Sigmoid colon (tissue), 7 donors: ENCODE measurements around the gene GCC2. TPM values are rescaled to one million over a fixed set of nuclear protein-coding genes. Genes with fewer than 3 reads are reported as not detected.

Experiments
- DNase-seq: peaks from one replicate; pipeline ENCODE4 v3.0.0-alpha.2; 2019
- H3K27ac ChIP-seq, 4 donors: fragments of 200-600 bp; sonication (generic); one replicate each; pipeline ENCODE4 v1.5.1; 2016 to 2019; ENCODE audit warnings: mild to moderate bottlenecking in 1 of 4
- H3K27me3 ChIP-seq, 3 donors: fragments of 200-600 bp; sonication (generic); one replicate each; pipeline ENCODE4 v1.5.1; 2019; ENCODE audit warnings: mild to moderate bottlenecking in 1 of 3
- H3K36me3 ChIP-seq, 4 donors: fragments of 200-600 bp; sonication (generic); one replicate each; pipeline ENCODE4 v1.5.1; 2016 to 2019
- H3K4me1 ChIP-seq, 4 donors: fragments of 200-600 bp; sonication (generic); one replicate each; pipeline ENCODE4 v1.5.1; 2017 to 2019
- H3K4me3 ChIP-seq, 4 donors: fragments of 200-600 bp; sonication (generic); one replicate each; pipeline ENCODE4 v1.5.1; 2017 to 2019; ENCODE audit warnings: mild to moderate bottlenecking in 2 of 4, moderate library complexity in 1 of 4
- H3K9me3 ChIP-seq, 4 donors: fragments of 200-600 bp in 3 of 4; sonication (generic) in 3 of 4; one replicate each; pipeline versions ENCODE4 v1.5.1 to v1.6.1; 2013 to 2019
- EP300 ChIP-seq, 4 donors: sonication (generic); formaldehyde crosslinking; IDR thresholded peaks; one replicate each; pipeline ENCODE4 v1.6.1; 2017; ENCODE audit warnings: antibody characterized with exemption in 4 of 4
- POLR2A ChIP-seq, 2 donors: fragments of 450-650 bp; IDR thresholded peaks; one replicate each; pipeline ENCODE4 v1.6.1; 2016; ENCODE audit warnings: antibody characterized with exemption in 2 of 2, mild to moderate bottlenecking in 2 of 2, moderate library complexity in 2 of 2
- POLR2AphosphoS5 ChIP-seq, 4 donors: sonication (generic); formaldehyde crosslinking; IDR thresholded peaks; one replicate each; pipeline ENCODE4 v1.6.1; 2017; ENCODE audit warnings: antibody characterized with exemption in 4 of 4
- WGBS, 2 donors: extraction: QIAGEN DNeasy Blood & Tissue Kit; methylation state at CpG; one replicate each; pipeline ENCODE4 v1.1.7; 2013; 5-methylcytosine and 5-hydroxymethylcytosine counted together
- intact Hi-C: fragments of 100-400 bp; cut with DNase I; formaldehyde crosslinking; loops from one replicate; pipeline ENCODE4 v1.15.1; 2023
- polyA plus RNA-seq, 3 donors: library from polyadenylated mRNA; stranded (reverse); fragments of 200-250 nt; gene quantifications; one replicate each; pipeline ENCODE4 v1.2.3, GENCODE V29; 2013
- total RNA-seq, 4 donors: library from RNA; depleted of rRNA; stranded (reverse); fragments of >200 nt; gene quantifications; one replicate each; pipeline ENCODE4 v1.1.0, GENCODE V29; 2016
- TF ChIP-seq, protein P1 (sequence below), 4 experiments: fragments of 450-650 bp in 3 of 4; fragments of 200-600 bp in 1 of 4; IDR thresholded peaks; one replicate each; pipeline ENCODE4 v1.5.1; 2016 to 2019; ENCODE audit warnings: antibody characterized with exemption in 4 of 4, mild to moderate bottlenecking in 3 of 4, moderate library complexity in 2 of 4
- donor health status: healthy with polysubstance abuse.
- donor health status: Bipolar disorder and iron deficiency.
- donor health status: healthy.

The GCC2 gene
- total and polyA plus RNA-seq, 7 donors: 18.0 to 47.1 (median 29.6) TPM

- Histone ChIP-seq H3K36me3 (no peaks in the 10 kb centered on the region), H3K27ac (no peak overlapping the region), H3K27me3 (no peaks in the 10 kb centered on the region), H3K4me3 (no peak overlapping the region), H3K9me3 (no peaks in the 10 kb centered on the region), H3K4me1 (no peaks in the 10 kb centered on the region)
- WGBS, 2 donors: 88 to 89% methylated on average over 1 of the region's 1 CpG
- intact Hi-C loops: no loop called here
- no peak for DNase-seq
- no peak for TF ChIP-seq POLR2AphosphoS5 (IDR thresholded peaks at IDR 0.05)
- no peak for TF ChIP-seq POLR2A (IDR thresholded peaks at IDR 0.05)
- TF ChIP-seq, protein P1, sequence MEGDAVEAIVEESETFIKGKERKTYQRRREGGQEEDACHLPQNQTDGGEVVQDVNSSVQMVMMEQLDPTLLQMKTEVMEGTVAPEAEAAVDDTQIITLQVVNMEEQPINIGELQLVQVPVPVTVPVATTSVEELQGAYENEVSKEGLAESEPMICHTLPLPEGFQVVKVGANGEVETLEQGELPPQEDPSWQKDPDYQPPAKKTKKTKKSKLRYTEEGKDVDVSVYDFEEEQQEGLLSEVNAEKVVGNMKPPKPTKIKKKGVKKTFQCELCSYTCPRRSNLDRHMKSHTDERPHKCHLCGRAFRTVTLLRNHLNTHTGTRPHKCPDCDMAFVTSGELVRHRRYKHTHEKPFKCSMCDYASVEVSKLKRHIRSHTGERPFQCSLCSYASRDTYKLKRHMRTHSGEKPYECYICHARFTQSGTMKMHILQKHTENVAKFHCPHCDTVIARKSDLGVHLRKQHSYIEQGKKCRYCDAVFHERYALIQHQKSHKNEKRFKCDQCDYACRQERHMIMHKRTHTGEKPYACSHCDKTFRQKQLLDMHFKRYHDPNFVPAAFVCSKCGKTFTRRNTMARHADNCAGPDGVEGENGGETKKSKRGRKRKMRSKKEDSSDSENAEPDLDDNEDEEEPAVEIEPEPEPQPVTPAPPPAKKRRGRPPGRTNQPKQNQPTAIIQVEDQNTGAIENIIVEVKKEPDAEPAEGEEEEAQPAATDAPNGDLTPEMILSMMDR (IDR thresholded peaks at IDR 0.05): no peak
- TF ChIP-seq EP300 (IDR thresholded peaks at IDR 0.05): no peak
Observed at GRCh38 chr2:108413711-108414095, 35.3 kb upstream of the GCC2 start.

- TF ChIP-seq POLR2AphosphoS5 (IDR thresholded peaks at IDR 0.05) (no peak), EP300 (IDR thresholded peaks at IDR 0.05) (no peak), POLR2A (IDR thresholded peaks at IDR 0.05) (no peak)
- TF ChIP-seq, protein P1 (IDR thresholded peaks at IDR 0.05): no peak
- H3K27ac ChIP-seq: no peak overlapping the region
- intact Hi-C loops: no loop called here
- no peaks in the 10 kb centered on the region for H3K27me3 ChIP-seq
- H3K4me3 ChIP-seq: no peak overlapping the region
- no peaks in the 10 kb centered on the region for H3K4me1 ChIP-seq
- WGBS, 2 donors: 92 to 96% methylated on average over 3 of the region's 3 CpGs
- no peak for DNase-seq
- no peaks in the 10 kb centered on the region for H3K9me3 ChIP-seq
- no peaks in the 10 kb centered on the region for H3K36me3 ChIP-seq
Observed at GRCh38 chr2:108414256-108414876, 34.6 kb upstream of the GCC2 start.

GRCh38 chr2:108414945-108415344 is 34.1 kb upstream of the GCC2 start:
- H3K4me3 ChIP-seq: no peak overlapping the region
- DNase-seq: no peak
- TF ChIP-seq EP300 (IDR thresholded peaks at IDR 0.05): no peak
- TF ChIP-seq POLR2AphosphoS5 (IDR thresholded peaks at IDR 0.05): no peak
- TF ChIP-seq, protein P1 (IDR thresholded peaks at IDR 0.05): no peak
- no peak for TF ChIP-seq POLR2A (IDR thresholded peaks at IDR 0.05)
- H3K9me3 ChIP-seq: no peaks in the 10 kb centered on the region
- intact Hi-C loops: no loop called here
- H3K27ac ChIP-seq: no peak overlapping the region
- no peaks in the 10 kb centered on the region for H3K4me1 ChIP-seq
- 92 to 96% methylated on average over 2 of the region's 2 CpGs for WGBS, 2 donors
- H3K27me3 ChIP-seq: no peaks in the 10 kb centered on the region
- H3K36me3 ChIP-seq: no peaks in the 10 kb centered on the region

- Histone ChIP-seq H3K27me3 (no peaks in the 10 kb centered on the region), H3K36me3 (no peaks in the 10 kb centered on the region), H3K4me3 (no peak overlapping the region), H3K27ac (no peak overlapping the region), H3K4me1 (no peaks in the 10 kb centered on the region), H3K9me3 (no peaks in the 10 kb centered on the region)
- intact Hi-C loops: no loop called here
- TF ChIP-seq POLR2A (IDR thresholded peaks at IDR 0.05): no peak
- TF ChIP-seq POLR2AphosphoS5 (IDR thresholded peaks at IDR 0.05): no peak
- TF ChIP-seq, protein P1 (IDR thresholded peaks at IDR 0.05): no peak
- no peak for TF ChIP-seq EP300 (IDR thresholded peaks at IDR 0.05)
- DNase-seq: no peak
- 27 to 74% methylated on average over 2 of the region's 2 CpGs for WGBS, 2 donors
Observed at GRCh38 chr2:108417254-108417653, 31.8 kb upstream of the GCC2 start.

DNA sequence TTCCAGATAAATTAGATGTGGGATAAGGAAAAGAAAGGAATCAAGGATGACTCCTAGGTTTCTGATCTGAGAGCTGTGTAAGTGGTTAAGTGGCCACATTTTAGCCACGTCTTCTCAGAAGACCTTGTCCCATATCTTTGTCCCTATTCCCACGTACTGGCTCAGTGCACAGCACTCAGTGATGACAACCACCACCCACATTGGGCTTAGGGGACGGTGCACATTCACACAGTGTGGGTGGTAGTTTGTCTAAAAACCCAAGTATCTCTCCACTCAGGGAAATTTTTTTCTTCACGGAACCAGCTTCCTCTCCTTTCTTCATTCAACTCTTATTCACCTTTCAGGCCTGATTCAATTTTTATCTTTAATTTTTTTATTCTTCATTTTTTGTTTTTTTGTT is 30.6 kb upstream of the GCC2 start:
- H3K9me3 ChIP-seq: no peaks in the 10 kb centered on the region
- no peaks in the 10 kb centered on the region for H3K27me3 ChIP-seq
- no peaks in the 10 kb centered on the region for H3K36me3 ChIP-seq
- WGBS, 2 donors: 85 to 88% methylated on average over 4 of the region's 4 CpGs
- TF ChIP-seq POLR2AphosphoS5 (IDR thresholded peaks at IDR 0.05) (no peak), POLR2A (IDR thresholded peaks at IDR 0.05) (no peak)
- TF ChIP-seq, protein P1 (IDR thresholded peaks at IDR 0.05): no peak
- no peak overlapping the region for H3K27ac ChIP-seq
- H3K4me3 ChIP-seq: no peak overlapping the region
- intact Hi-C loops: no loop called here
- no peak for DNase-seq
- no peaks in the 10 kb centered on the region for H3K4me1 ChIP-seq
